ENCODE measurements around the gene OR13C9. TPM values are rescaled to one million over a fixed set of nuclear protein-coding genes. Genes with fewer than 3 reads are reported as not detected.
A peak's percentile ranks its signal among the peaks of the same experiment; 100 is the strongest.

Gene OR13C9
- total and polyA plus RNA-seq, 2 experiments from 2014 or later = not detected

- Histone ChIP-seq H4K20me1 (ENCODE audit: insufficient read depth, poor library complexity, severe bottlenecking) (no peaks in the 10 kb centered on the region), H3K79me2 (no peaks in the 10 kb centered on the region), H3K4me1 (ENCODE audit: insufficient read depth) (no peaks in the 10 kb centered on the region), H3K9me3 (ENCODE audit: low read depth) (no peaks in the 10 kb centered on the region), H3K4me2 (no peak overlapping the region), H3K4me3 (no peak overlapping the region), H2AFZ (no peak overlapping the region), H3K36me3 (replicated peaks; ENCODE audit: insufficient read depth, low read depth) (no peaks in the 10 kb centered on the region), H3K27me3 (no peaks in the 10 kb centered on the region), H3K27ac (no peak overlapping the region), H3K9me2 (replicated peaks; ENCODE audit: insufficient read depth) (no peaks in the 10 kb centered on the region)
- WGBS (ENCODE audit: low lambda C conversion rate, missing lambda C conversion rate) = 62% methylated on average over 1 of the region's 1 CpG
- TF ChIP-seq EZH2phosphoT487 (IDR thresholded peaks at IDR 0.05; ENCODE audit: low read depth, severe bottlenecking, unreplicated experiment) = no peak
- no peak for TF ChIP-seq EZH2 (IDR thresholded peaks at IDR 0.05; ENCODE audit: borderline replicate concordance)
- no peak for DNase-seq (ENCODE audit: low spot score)
These were observed 28.4 kb downstream of the OR13C9 start for GRCh38 chr9:104589626-104590025.

GRCh38 chr9:104586496-104587180 lies 31.4 kb downstream of the OR13C9 start:
- Histone ChIP-seq H4K20me1 (ENCODE audit: insufficient read depth, poor library complexity, severe bottlenecking) (no peaks in the 10 kb centered on the region), H3K9me3 (ENCODE audit: low read depth) (no peaks in the 10 kb centered on the region), H3K9me2 (replicated peaks; ENCODE audit: insufficient read depth) (no peaks in the 10 kb centered on the region), H3K4me2 (no peak overlapping the region), H3K27me3 (no peaks in the 10 kb centered on the region), H3K4me1 (ENCODE audit: insufficient read depth) (no peaks in the 10 kb centered on the region), H3K4me3 (no peak overlapping the region), H3K79me2 (no peaks in the 10 kb centered on the region), H3K36me3 (replicated peaks; ENCODE audit: insufficient read depth, low read depth) (no peaks in the 10 kb centered on the region), H2AFZ (no peak overlapping the region), H3K27ac (no peak overlapping the region)
- no peak for TF ChIP-seq EZH2phosphoT487 (IDR thresholded peaks at IDR 0.05; ENCODE audit: low read depth, severe bottlenecking, unreplicated experiment)
- no peak for TF ChIP-seq CTCF (IDR thresholded peaks at IDR 0.05; ENCODE audit: poor library complexity)
- no peak for TF ChIP-seq EZH2 (IDR thresholded peaks at IDR 0.05; ENCODE audit: borderline replicate concordance)
- 83% methylated on average over 1 of the region's 1 CpG for WGBS (ENCODE audit: low lambda C conversion rate, missing lambda C conversion rate)
- peak; percentile 27 for DNase-seq (ENCODE audit: low spot score)

GRCh38 chr9:104580562-104580961 lies 37.4 kb downstream of the OR13C9 start:
- Histone ChIP-seq H3K9me3 (ENCODE audit: low read depth) (no peaks in the 10 kb centered on the region), H2AFZ (no peak overlapping the region), H3K36me3 (replicated peaks; ENCODE audit: insufficient read depth, low read depth) (no peaks in the 10 kb centered on the region), H3K4me1 (ENCODE audit: insufficient read depth) (no peaks in the 10 kb centered on the region), H3K9me2 (replicated peaks; ENCODE audit: insufficient read depth) (no peaks in the 10 kb centered on the region), H3K4me3 (no peak overlapping the region), H4K20me1 (ENCODE audit: insufficient read depth, poor library complexity, severe bottlenecking) (no peaks in the 10 kb centered on the region), H3K27me3 (no peaks in the 10 kb centered on the region), H3K4me2 (no peak overlapping the region), H3K27ac (no peak overlapping the region), H3K79me2 (no peaks in the 10 kb centered on the region)
- TF ChIP-seq EZH2 (IDR thresholded peaks at IDR 0.05; ENCODE audit: borderline replicate concordance) (no peak), EZH2phosphoT487 (IDR thresholded peaks at IDR 0.05; ENCODE audit: low read depth, severe bottlenecking, unreplicated experiment) (no peak), CTCF (IDR thresholded peaks at IDR 0.05; ENCODE audit: poor library complexity) (no peak)
- no peak for DNase-seq (ENCODE audit: low spot score)
- 100% methylated on average over 1 of the region's 1 CpG for WGBS (ENCODE audit: low lambda C conversion rate, missing lambda C conversion rate)

DNA sequence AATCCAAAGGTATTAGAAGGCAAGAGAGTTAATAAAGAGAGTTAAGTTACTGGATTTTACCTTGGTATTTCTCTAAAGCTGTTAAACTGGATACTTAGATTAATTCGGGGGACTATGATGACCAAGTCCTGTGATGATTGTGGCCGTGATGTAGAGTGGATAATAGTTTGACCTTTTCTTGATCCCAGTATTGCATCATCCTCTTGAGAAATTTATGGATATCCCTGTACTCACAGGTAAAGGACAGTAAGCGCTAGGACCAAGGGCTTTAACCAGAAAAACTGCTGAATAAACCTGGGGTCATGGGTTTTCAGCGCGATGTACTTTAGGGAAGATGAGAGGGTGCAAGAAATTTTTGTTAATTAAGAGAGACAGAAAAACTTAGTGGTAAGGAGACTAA lies 40.7 kb downstream of the OR13C9 start:
- Histone ChIP-seq H3K4me1 (ENCODE audit: insufficient read depth) (no peaks in the 10 kb centered on the region), H3K4me2 (no peak overlapping the region), H3K9me2 (replicated peaks; ENCODE audit: insufficient read depth) (no peaks in the 10 kb centered on the region), H3K4me3 (no peak overlapping the region), H3K79me2 (no peaks in the 10 kb centered on the region), H3K9me3 (ENCODE audit: low read depth) (no peaks in the 10 kb centered on the region), H2AFZ (no peak overlapping the region), H3K27ac (no peak overlapping the region), H3K36me3 (replicated peaks; ENCODE audit: insufficient read depth, low read depth) (no peaks in the 10 kb centered on the region), H3K27me3 (no peaks in the 10 kb centered on the region), H4K20me1 (ENCODE audit: insufficient read depth, poor library complexity, severe bottlenecking) (no peaks in the 10 kb centered on the region)
- no peak for DNase-seq (ENCODE audit: low spot score)
- WGBS (ENCODE audit: low lambda C conversion rate, missing lambda C conversion rate) = 80% methylated on average over 5 of the region's 5 CpGs
- no peak for TF ChIP-seq EZH2phosphoT487 (IDR thresholded peaks at IDR 0.05; ENCODE audit: low read depth, severe bottlenecking, unreplicated experiment)
- TF ChIP-seq EZH2 (IDR thresholded peaks at IDR 0.05; ENCODE audit: borderline replicate concordance) = no peak
- TF ChIP-seq CTCF (IDR thresholded peaks at IDR 0.05; ENCODE audit: poor library complexity) = no peak

Measured in hepatocyte (in vitro differentiated cells).